ENCODE measurements around the gene MMP15. TPM values are rescaled to one million over a fixed set of nuclear protein-coding genes. Genes with fewer than 3 reads are reported as not detected.
A peak's percentile ranks its signal among the peaks of the same experiment; 100 is the strongest.

Gene MMP15
- total RNA-seq, 1 donor from 2014 or later: 16.3 TPM

- Mint-ChIP-seq H3K36me3 (no peaks in the 10 kb centered on the region), H3K27me3 (ENCODE audit: low read depth) (peaks cover 8% of the 10 kb centered on the region), H3K4me1 (peaks cover 37% of the 10 kb centered on the region), H3K27ac (no peak overlapping the region), H3K9me3 (no peaks in the 10 kb centered on the region), H3K4me3 (no peak overlapping the region)
- DNase-seq (ENCODE audit: low spot score in 2 of 2, unreplicated experiment in 2 of 2): no peak
- TF ChIP-seq CTCF (IDR thresholded peaks at IDR 0.05; ENCODE audit: unreplicated experiment): no peak
Observed at GRCh38 chr16:58028541-58029070, 3.1 kb downstream of the MMP15 start.

GRCh38 chr16:58029410-58029809, 3.9 kb downstream of the MMP15 start:
- no peak overlapping the region for H3K4me3 Mint-ChIP-seq

GRCh38 chr16:58030136-58030840, 4.7 kb downstream of the MMP15 start:
- DNase-seq (ENCODE audit: low spot score in 2 of 2, unreplicated experiment in 2 of 2): no peak

More at GRCh38 chr16:58029410-58029809, 3.9 kb downstream of the MMP15 start:
- Mint-ChIP-seq H3K27ac (no peak overlapping the region), H3K9me3 (no peaks in the 10 kb centered on the region), H3K27me3 (ENCODE audit: low read depth) (peaks cover 7% of the 10 kb centered on the region), H3K4me1 (peaks cover 39% of the 10 kb centered on the region), H3K36me3 (no peaks in the 10 kb centered on the region)
- no peak for DNase-seq (ENCODE audit: low spot score in 2 of 2, unreplicated experiment in 2 of 2)
- TF ChIP-seq CTCF (IDR thresholded peaks at IDR 0.05; ENCODE audit: unreplicated experiment): no peak

GRCh38 chr16:58031016-58031800, 5.7 kb downstream of the MMP15 start:
- Mint-ChIP-seq H3K4me3 (no peak overlapping the region), H3K27ac (no peak overlapping the region), H3K36me3 (no peaks in the 10 kb centered on the region), H3K4me1 (peaks cover 40% of the 10 kb centered on the region), H3K27me3 (ENCODE audit: low read depth) (no peaks in the 10 kb centered on the region), H3K9me3 (no peaks in the 10 kb centered on the region)
- TF ChIP-seq CTCF (IDR thresholded peaks at IDR 0.05; ENCODE audit: unreplicated experiment): no peak
- no peak for DNase-seq (ENCODE audit: low spot score in 2 of 2, unreplicated experiment in 2 of 2)

More at GRCh38 chr16:58030136-58030840, 4.7 kb downstream of the MMP15 start:
- H3K4me3 Mint-ChIP-seq: no peak overlapping the region
- peaks cover 40% of the 10 kb centered on the region for H3K4me1 Mint-ChIP-seq
- H3K36me3 Mint-ChIP-seq: no peaks in the 10 kb centered on the region
- TF ChIP-seq CTCF (IDR thresholded peaks at IDR 0.05; ENCODE audit: unreplicated experiment): no peak
- H3K27me3 Mint-ChIP-seq (ENCODE audit: low read depth): no peaks in the 10 kb centered on the region
- no peak overlapping the region for H3K27ac Mint-ChIP-seq
- no peaks in the 10 kb centered on the region for H3K9me3 Mint-ChIP-seq

- Mint-ChIP-seq H3K36me3 (no peaks in the 10 kb centered on the region), H3K4me3 (no peak overlapping the region), H3K27ac (no peak overlapping the region), H3K9me3 (no peaks in the 10 kb centered on the region), H3K27me3 (ENCODE audit: low read depth) (no peaks in the 10 kb centered on the region), H3K4me1 (peaks cover 40% of the 10 kb centered on the region)
- peak in 1 of 2 experiments; percentile 52 for DNase-seq (ENCODE audit: low spot score in 2 of 2, unreplicated experiment in 2 of 2)
- TF ChIP-seq CTCF (IDR thresholded peaks at IDR 0.05; ENCODE audit: unreplicated experiment): no peak
Observed at GRCh38 chr16:58032710-58033293, 7.2 kb downstream of the MMP15 start.

All from mesothelial cell of epicardium (in vitro differentiated cells).